Mucosa of rectum (tissue), 2 donors: ENCODE measurements around the gene DUSP6.

Experiments
- H3K27ac ChIP-seq, 2 donors: one replicate each; pipeline ENCODE4 v1.7.0; 2013; ENCODE audit warnings: inconsistent platforms in 2 of 2, low read depth in 2 of 2, low read length in 2 of 2
- H3K27me3 ChIP-seq, 2 donors: one replicate each; pipeline ENCODE4 v1.7.0; 2013; ENCODE audit warnings: low read length in 2 of 2; ENCODE audit not compliant: control insufficient read depth in 2 of 2, insufficient read depth in 2 of 2
- H3K36me3 ChIP-seq, 2 donors: one replicate each; pipeline ENCODE4 v1.7.0; 2013; ENCODE audit warnings: low read length in 2 of 2; ENCODE audit not compliant: control insufficient read depth in 2 of 2, insufficient read depth in 2 of 2
- H3K4me1 ChIP-seq, 2 donors: one replicate each; pipeline ENCODE4 v1.7.0; 2013; ENCODE audit warnings: low read length in 2 of 2, mild to moderate bottlenecking in 1 of 2; ENCODE audit not compliant: control insufficient read depth in 2 of 2, insufficient read depth in 2 of 2
- H3K4me3 ChIP-seq, 2 donors: one replicate each; pipeline ENCODE4 v1.7.0; 2013; ENCODE audit warnings: low read length in 2 of 2
- H3K9ac ChIP-seq, 2 donors: one replicate each; pipeline ENCODE4 v1.7.0; 2013; ENCODE audit warnings: low read length in 2 of 2, low read depth in 1 of 2, mild to moderate bottlenecking in 1 of 2
- H3K9me3 ChIP-seq, 2 donors: one replicate each; pipeline ENCODE4 v1.7.0; 2013; ENCODE audit warnings: low read length in 2 of 2; ENCODE audit not compliant: control insufficient read depth in 2 of 2
- donor health status: healthy.
- donor health status: Normal muscosa, but diverticular disease.

The DUSP6 gene

DNA sequence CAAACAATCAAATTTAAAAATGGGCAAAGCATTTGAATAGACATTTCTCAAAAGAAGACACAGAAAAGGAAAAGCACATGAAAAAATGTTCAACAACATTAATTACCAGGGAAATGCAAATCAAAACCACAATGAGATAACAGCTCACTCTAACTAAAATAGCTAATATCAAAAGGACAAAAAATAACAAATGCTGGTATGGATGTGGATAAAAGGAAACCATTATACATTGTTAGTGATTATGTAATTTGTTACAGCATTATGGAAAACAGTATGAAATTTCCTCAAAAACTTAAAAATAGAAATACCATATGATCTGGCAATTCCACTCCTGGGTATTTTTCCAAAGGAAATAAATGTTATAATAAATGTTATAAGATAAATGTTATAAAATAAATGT is 52.9 kb downstream of the DUSP6 start:
- Histone ChIP-seq H3K4me3 (no peak overlapping the region), H3K27ac (no peak overlapping the region), H3K9ac (no peak overlapping the region), H3K9me3 (no peaks in the 10 kb centered on the region), H3K36me3 (no peaks in the 10 kb centered on the region), H3K4me1 (no peaks in the 10 kb centered on the region), H3K27me3 (no peaks in the 10 kb centered on the region)
